ENCODE measurements around the gene LNX2.
A peak's percentile ranks its signal among the peaks of the same experiment; 100 is the strongest.

The LNX2 gene

GRCh38 chr13:27605099-27605498 lies 15.2 kb downstream of the LNX2 start:
- DNase-seq: no peak

GRCh38 chr13:27601803-27602202 lies 18.5 kb downstream of the LNX2 start:
- no peak for DNase-seq

GRCh38 chr13:27601208-27601607 lies 19.1 kb downstream of the LNX2 start:
- no peak for DNase-seq

- no peak for DNase-seq
These were observed 19.6 kb downstream of the LNX2 start for GRCh38 chr13:27600711-27601110.

- no peak for DNase-seq
These were observed 20.3 kb downstream of the LNX2 start for GRCh38 chr13:27599845-27600553.

GRCh38 chr13:27599096-27599495 lies 21.2 kb downstream of the LNX2 start:
- no peak for DNase-seq

- DNase-seq: no peak
These were observed 25.1 kb downstream of the LNX2 start for GRCh38 chr13:27595055-27595811.

- DNase-seq: no peak
These were observed 27.1 kb downstream of the LNX2 start for GRCh38 chr13:27593267-27593666.

GRCh38 chr13:27592865-27593264 lies 27.5 kb downstream of the LNX2 start:
- DNase-seq: no peak

GRCh38 chr13:27588405-27588804 lies 31.9 kb downstream of the LNX2 start:
- no peak for DNase-seq

- DNase-seq: no peak
These were observed 33.1 kb downstream of the LNX2 start for GRCh38 chr13:27587095-27587746.

- DNase-seq: peak; percentile 62
These were observed 36.7 kb downstream of the LNX2 start for GRCh38 chr13:27583645-27584044.

- no peak for DNase-seq
These were observed 42.0 kb downstream of the LNX2 start for GRCh38 chr13:27578121-27579030.

GRCh38 chr13:27574661-27575060 lies 45.7 kb downstream of the LNX2 start:
- no peak for DNase-seq

- DNase-seq: no peak
These were observed 47.1 kb downstream of the LNX2 start for GRCh38 chr13:27573265-27573664.

- DNase-seq: no peak
These were observed 48.0 kb downstream of the LNX2 start for GRCh38 chr13:27572234-27572901.

GRCh38 chr13:27570906-27571305 lies 49.4 kb downstream of the LNX2 start:
- no peak for DNase-seq

- no peak for DNase-seq
These were observed 50.9 kb downstream of the LNX2 start for GRCh38 chr13:27569405-27569804.

GRCh38 chr13:27565818-27566217 lies 54.5 kb downstream of the LNX2 start:
- DNase-seq: no peak

GRCh38 chr13:27562457-27562856 lies 57.9 kb downstream of the LNX2 start:
- DNase-seq: no peak

- DNase-seq: no peak
These were observed 60.6 kb downstream of the LNX2 start for GRCh38 chr13:27559719-27560118.

GRCh38 chr13:27556109-27556508 lies 64.2 kb downstream of the LNX2 start:
- DNase-seq: peak; percentile 30
